ENCODE measurements around the gene PRKAA1. TPM values are rescaled to one million over a fixed set of nuclear protein-coding genes. Genes with fewer than 3 reads are reported as not detected.

The PRKAA1 gene
- 69.1 TPM for total RNA-seq

GRCh38 chr5:40798012-40798800, at the start of gene PRKAA1:
Gene PRKAA1 (minus strand): TSS chr5:40798374. CDS start chr5:40798189, 185 bp downstream.

GRCh38 chr5:40841068-40841805, 43.1 kb upstream of the PRKAA1 start, which contains the start of gene CARD6:
Gene CARD6 (plus strand): TSS chr5:40841367. CDS start chr5:40841383, 16 bp downstream.

GRCh38 chr5:40834849-40835787, 36.9 kb upstream of the PRKAA1 start, which contains the start of gene RPL37:
Gene RPL37 (minus strand): TSS chr5:40835222. CDS start chr5:40835185, 37 bp downstream.

GRCh38 chr5:40755407-40756365, 42.5 kb downstream of the PRKAA1 start, which contains the start of gene TTC33:
Gene TTC33 (minus strand): TSS chr5:40755961. CDS start chr5:40747018, 8,943 bp downstream.

Small RNA genes lying within 50 kb of the gene (small RNA-seq; reads per million reads assigned to genes)
- gene RF00191 (ENCODE audit: low replicate concordance) (not detected), gene SNORD72 (ENCODE audit: low replicate concordance) (18.3 reads per million, percentile 95 among the genes with 10 or more reads in this experiment)

Other genes starting within 250 kb of the PRKAA1 start
- 47.2 TPM for gene PTGER4, start 118.5 kb downstream of the PRKAA1 start, total RNA-seq
- 17.2 TPM for gene TTC33, start 42.4 kb downstream of the PRKAA1 start, total RNA-seq
- 1,786 TPM for gene RPL37, start 36.8 kb upstream of the PRKAA1 start, total RNA-seq
- 3.7 TPM for gene CARD6, start 43.0 kb upstream of the PRKAA1 start, total RNA-seq
- 392 TPM for gene C7, start 111.1 kb upstream of the PRKAA1 start, total RNA-seq